NT2/D1 (cell line): Measurements from ENCODE around the gene TAF13.
"Not testable (repeated sequence)": the region's sequence is repeated elsewhere in the genome, so short reads cannot be mapped to it uniquely, and the experiment has no call there.

Experiments
- DNase-seq: peaks from one replicate; pipeline ENCODE4 v3.0.0-alpha.2; 2011; ENCODE audit warnings: low read depth, low spot score
- H3K27me3 ChIP-seq: 2 replicates; pipeline ENCODE4 v1.6.0; 2011; ENCODE audit warnings: mild to moderate bottlenecking; ENCODE audit not compliant: insufficient read length, insufficient read depth
- H3K36me3 ChIP-seq: 2 replicates; pipeline ENCODE4 v1.6.1; 2011; ENCODE audit warnings: mild to moderate bottlenecking, low read length, mixed read lengths; ENCODE audit not compliant: insufficient read depth, insufficient read length
- H3K4me1 ChIP-seq: 2 replicates; pipeline ENCODE4 v1.5.1; 2011; ENCODE audit not compliant: insufficient read depth, insufficient read length
- H3K4me3 ChIP-seq: 2 replicates; pipeline ENCODE4 v1.5.1; 2011; ENCODE audit warnings: low read depth; ENCODE audit not compliant: insufficient read length
- H3K9ac ChIP-seq: 2 replicates; pipeline ENCODE4 v1.6.0; 2011; ENCODE audit warnings: low read depth; ENCODE audit not compliant: insufficient read length
- H3K9me3 ChIP-seq: 2 replicates; pipeline ENCODE4 v1.5.1; 2011; ENCODE audit warnings: mild to moderate bottlenecking, low read length; ENCODE audit not compliant: insufficient read depth
- SUZ12 ChIP-seq: IDR thresholded peaks from 2 replicates; pipeline ENCODE4 v1.6.1; 2011; ENCODE audit not compliant: insufficient read length, insufficient read depth; ENCODE audit errors: extremely low read depth
- YY1 ChIP-seq: IDR thresholded peaks from 2 replicates; pipeline ENCODE4 v1.6.1; 2011; ENCODE audit not compliant: insufficient read length, insufficient read depth
- ZNF274 ChIP-seq: IDR thresholded peaks from 2 replicates; pipeline ENCODE4 v1.6.1; 2011; ENCODE audit warnings: mild to moderate bottlenecking, low read depth, low read length

TAF13 gene

GRCh38 chr1:109041621-109042468 is 34.0 kb downstream of the TAF13 start, which contains the start of gene WDR47:
WDR47 (minus strand) TSS chr1:109042102; CDS start chr1:109023512, 18,590 bp downstream.
- Histone ChIP-seq H3K36me3 (no peaks in the 10 kb centered on the region), H3K9ac (peak within 1 kb of the TSS; percentile 89), H3K27me3 (peaks cover 3% of the 10 kb centered on the region), H3K4me3 (peak within 1 kb of the TSS; percentile 96), H3K9me3 (no peaks in the 10 kb centered on the region), H3K4me1 (no peaks in the 10 kb centered on the region)
- DNase-seq: peak; percentile 97
- no peak for TF ChIP-seq ZNF274
- no peak for TF ChIP-seq SUZ12
- TF ChIP-seq YY1: no peak

GRCh38 chr1:109040989-109041620 is 34.7 kb downstream of the TAF13 start:
- TF ChIP-seq ZNF274: no peak
- TF ChIP-seq SUZ12: no peak
- no peak for TF ChIP-seq YY1
- Histone ChIP-seq H3K36me3 (no peaks in the 10 kb centered on the region), H3K9me3 (no peaks in the 10 kb centered on the region), H3K27me3 (peaks cover 3% of the 10 kb centered on the region), H3K4me1 (no peaks in the 10 kb centered on the region), H3K4me3 (peak overlapping the region; percentile 96), H3K9ac (peak overlapping the region; percentile 89)
- no peak for DNase-seq

- Histone ChIP-seq H3K9me3 (no peaks in the 10 kb centered on the region), H3K4me1 (no peaks in the 10 kb centered on the region), H3K4me3 (peak overlapping the region; percentile 96), H3K27me3 (peaks cover 3% of the 10 kb centered on the region), H3K9ac (peak overlapping the region; percentile 65), H3K36me3 (no peaks in the 10 kb centered on the region)
- TF ChIP-seq YY1 (no peak), ZNF274 (no peak), SUZ12 (no peak)
- DNase-seq: no peak
Measured at GRCh38 chr1:109040627-109040988, 35.2 kb downstream of the TAF13 start.

GRCh38 chr1:109034382-109034781 is 41.4 kb downstream of the TAF13 start:
- Histone ChIP-seq H3K9ac (peak overlapping the region; percentile 42), H3K36me3 (no peaks in the 10 kb centered on the region), H3K4me3 (no peak overlapping the region), H3K4me1 (peaks cover 3% of the 10 kb centered on the region), H3K9me3 (no peaks in the 10 kb centered on the region), H3K27me3 (no peaks in the 10 kb centered on the region)
- no peak for DNase-seq
- TF ChIP-seq SUZ12 (no peak), ZNF274 (no peak), YY1 (no peak)

- not testable (repeated sequence) for H3K4me3 ChIP-seq, H3K27me3 ChIP-seq, H3K9ac ChIP-seq, DNase-seq, H3K4me1 ChIP-seq, H3K9me3 ChIP-seq, H3K36me3 ChIP-seq
Measured at GRCh38 chr1:109029493-109029892, 46.3 kb downstream of the TAF13 start.

GRCh38 chr1:109027841-109028240 is 48.0 kb downstream of the TAF13 start:
- H3K36me3 ChIP-seq: no peaks in the 10 kb centered on the region
- DNase-seq: no peak
- H3K4me3 ChIP-seq: no peak overlapping the region

GRCh38 chr1:109025694-109026093 is 50.1 kb downstream of the TAF13 start:
- Histone ChIP-seq H3K27me3 (no peaks in the 10 kb centered on the region), H3K4me1 (no peaks in the 10 kb centered on the region), H3K9me3 (no peaks in the 10 kb centered on the region), H3K36me3 (no peaks in the 10 kb centered on the region), H3K9ac (no peak overlapping the region), H3K4me3 (no peak overlapping the region)
- TF ChIP-seq ZNF274 (no peak), YY1 (no peak), SUZ12 (no peak)
- no peak for DNase-seq

More at GRCh38 chr1:109027841-109028240, 48.0 kb downstream of the TAF13 start:
- TF ChIP-seq YY1: no peak
- H3K9me3 ChIP-seq: no peaks in the 10 kb centered on the region
- no peaks in the 10 kb centered on the region for H3K27me3 ChIP-seq
- no peaks in the 10 kb centered on the region for H3K4me1 ChIP-seq
- no peak overlapping the region for H3K9ac ChIP-seq

- DNase-seq: no peak
- Histone ChIP-seq H3K9ac (no peak overlapping the region), H3K4me1 (no peaks in the 10 kb centered on the region), H3K27me3 (no peaks in the 10 kb centered on the region), H3K9me3 (no peaks in the 10 kb centered on the region), H3K4me3 (no peak overlapping the region), H3K36me3 (no peaks in the 10 kb centered on the region)
- no peak for TF ChIP-seq ZNF274
- TF ChIP-seq YY1: no peak
- no peak for TF ChIP-seq SUZ12
Measured at GRCh38 chr1:109024646-109025045, 51.2 kb downstream of the TAF13 start.
